IMR-90 (cell line): ENCODE measurements around the gene METAP2. TPM values are rescaled to one million over a fixed set of nuclear protein-coding genes. Genes with fewer than 3 reads are reported as not detected.

Experiments
- ATAC-seq: fragments of 200-7000 bp; cut with Tn5 transposase; 2 replicates; pipeline ENCODE4 v1.9.1; 2020; ENCODE audit warnings: low read depth, mild to moderate bottlenecking, moderate library complexity
- BruUV-seq: library from RNA; stranded (reverse); fragments of 400-500 nt; replicated peaks from 2 replicates; lab custom pipeline; 2021; lab: Mats Ljungman, UMichigan
- CTCF ChIA-PET: fragments of 300-600 bp; formaldehyde crosslinking; extraction: SDS; loops from one replicate; lab custom pipeline; 2021; ENCODE audit warnings: antibody characterized with exemption; lab: Yijun Ruan, JAX
- POLR2A ChIA-PET: fragments of 300-600 bp; sonication (Branson Sonifier 250); formaldehyde crosslinking; loops from one replicate; lab custom pipeline; 2022; ENCODE audit warnings: antibody characterized with exemption; ENCODE audit not compliant: unreplicated experiment; lab: Charles Lee
- DNase-seq: peaks from one replicate; pipeline ENCODE4 v3.0.0; 2013
- H2AFZ ChIP-seq: replicated peaks from 2 replicates; pipeline ENCODE3; 2013; ENCODE audit warnings: low read length, mild to moderate bottlenecking; ENCODE audit not compliant: poor library complexity
- H2AK5ac ChIP-seq: 2 replicates; pipeline ENCODE4 v1.6.1; 2013; ENCODE audit warnings: low read depth, low read length, inconsistent platforms
- H2AK9ac ChIP-seq: replicated peaks from 2 replicates; pipeline ENCODE3; 2013; ENCODE audit warnings: mild to moderate bottlenecking, low read depth, low read length, moderate library complexity; ENCODE audit not compliant: poor library complexity
- H2BK120ac ChIP-seq: 2 replicates; pipeline ENCODE4 v1.6.1; 2013; ENCODE audit warnings: low read depth, low read length, inconsistent platforms
- H2BK15ac ChIP-seq: 3 replicates; pipeline ENCODE4 v1.6.1; 2013; ENCODE audit warnings: low read depth, low read length, inconsistent platforms
- H2BK20ac ChIP-seq: 2 replicates; pipeline ENCODE4 v1.6.1; 2013; ENCODE audit warnings: low read depth, mild to moderate bottlenecking, inconsistent platforms, low read length, moderate library complexity
- H2BK5ac ChIP-seq: 2 replicates; pipeline ENCODE4 v1.6.1; 2013; ENCODE audit warnings: mild to moderate bottlenecking, low read depth, low read length, inconsistent platforms; ENCODE audit not compliant: poor library complexity, severe bottlenecking
- H3K14ac ChIP-seq: replicated peaks from 2 replicates; pipeline ENCODE4 v1.6.1; 2013; ENCODE audit warnings: low read depth, low read length, inconsistent platforms
- H3K18ac ChIP-seq: 2 replicates; pipeline ENCODE4 v1.6.1; 2013; ENCODE audit warnings: low read depth, low read length, control low read depth
- H3K23ac ChIP-seq: 2 replicates; pipeline ENCODE4 v1.6.1; 2013; ENCODE audit warnings: low read depth, low read length, inconsistent platforms
- H3K27ac ChIP-seq: 2 replicates; pipeline ENCODE4 v1.5.1; 2013; ENCODE audit warnings: mild to moderate bottlenecking, control low read depth, low read length; ENCODE audit not compliant: insufficient read depth
- H3K27me3 ChIP-seq: 2 replicates; pipeline ENCODE4 v1.6.1; 2013; ENCODE audit warnings: low read length; ENCODE audit not compliant: control insufficient read depth, insufficient read depth
- H3K36me3 ChIP-seq: 2 replicates; pipeline ENCODE4 v1.6.1; 2013; ENCODE audit warnings: low read length, mixed read lengths; ENCODE audit not compliant: control insufficient read depth, insufficient read depth
- H3K4ac ChIP-seq: 2 replicates; pipeline ENCODE4 v1.6.1; 2013; ENCODE audit warnings: low read depth, low read length, inconsistent platforms
- H3K4me1 ChIP-seq: 2 replicates; pipeline ENCODE4 v1.6.1; 2013; ENCODE audit warnings: low read length, mixed read lengths; ENCODE audit not compliant: control insufficient read depth, insufficient read depth
- H3K4me2 ChIP-seq: 2 replicates; pipeline ENCODE4 v1.6.1; 2013; ENCODE audit warnings: low read depth, mild to moderate bottlenecking, control low read depth, low read length, moderate library complexity
- H3K4me3 ChIP-seq: 2 replicates; pipeline ENCODE4 v1.5.1; 2013; ENCODE audit warnings: low read depth, mild to moderate bottlenecking, control low read depth, low read length, moderate library complexity; ENCODE audit not compliant: insufficient read depth
- H3K56ac ChIP-seq: 2 replicates; pipeline ENCODE4 v1.6.1; 2013; ENCODE audit warnings: low read length, inconsistent platforms; ENCODE audit not compliant: insufficient read depth; ENCODE audit errors: extremely low read depth
- H3K79me1 ChIP-seq, 2 experiments: 2 replicates each; pipeline ENCODE4 v1.6.1; 2013; ENCODE audit warnings: low read length in 2 of 2, inconsistent platforms in 1 of 2, low read depth in 1 of 2
- H3K9ac ChIP-seq: 2 replicates; pipeline ENCODE4 v1.6.1; 2013; ENCODE audit warnings: low read depth, low read length, control low read depth
- H3K9me1 ChIP-seq: 2 replicates; pipeline ENCODE4 v1.6.1; 2013; ENCODE audit warnings: low read length, inconsistent platforms; ENCODE audit not compliant: insufficient read depth
- H3K9me3 ChIP-seq: 2 replicates; pipeline ENCODE4 v1.6.1; 2013; ENCODE audit warnings: low read length; ENCODE audit not compliant: control insufficient read depth, insufficient read depth
- H4K20me1 ChIP-seq: 2 replicates; pipeline ENCODE4 v1.6.1; 2013; ENCODE audit warnings: low read length, inconsistent platforms; ENCODE audit not compliant: insufficient read depth
- H4K5ac ChIP-seq: 2 replicates; pipeline ENCODE4 v1.6.1; 2013; ENCODE audit warnings: mild to moderate bottlenecking, low read depth, low read length, control low read depth
- H4K8ac ChIP-seq, 2 experiments: 2 replicates each; pipeline ENCODE4 v1.6.1; 2013; ENCODE audit warnings: low read depth in 2 of 2, low read length in 2 of 2, control low read depth in 1 of 2, inconsistent platforms in 1 of 2
- H4K91ac ChIP-seq: 2 replicates; pipeline ENCODE4 v1.6.1; 2013; ENCODE audit warnings: low read depth, low read length, inconsistent platforms; ENCODE audit not compliant: insufficient read depth
- CEBPB ChIP-seq: IDR thresholded peaks from 2 replicates; pipeline ENCODE4 v1.6.1; 2012; ENCODE audit warnings: low read depth, low read length, improper control_type of control experiment
- CHD1 ChIP-seq: IDR thresholded peaks from 2 replicates; pipeline ENCODE4 v1.6.1; 2012; ENCODE audit warnings: low read depth, low read length, improper control_type of control experiment
- CTCF ChIP-seq: conservative IDR thresholded peaks from 2 replicates; pipeline ENCODE4 v1.5.1; 2012; ENCODE audit warnings: mild to moderate bottlenecking, low read depth, low read length, improper control_type of control experiment
- FOS ChIP-seq: fragments of 150-350 bp; IDR thresholded peaks from 2 replicates; pipeline ENCODE4 v1.6.1; 2016; ENCODE audit warnings: low read depth, low read length
- MAFK ChIP-seq: IDR thresholded peaks from 2 replicates; pipeline ENCODE4 v1.6.1; 2012; ENCODE audit warnings: low read depth, low read length, improper control_type of control experiment
- MAZ ChIP-seq: IDR thresholded peaks from 2 replicates; pipeline ENCODE4 v1.6.1; 2012; ENCODE audit warnings: low read depth, mild to moderate bottlenecking, low read length, improper control_type of control experiment, moderate library complexity, borderline replicate concordance
- MXI1 ChIP-seq: IDR thresholded peaks from 2 replicates; pipeline ENCODE4 v1.6.1; 2012; ENCODE audit warnings: low read depth, mild to moderate bottlenecking, low read length, moderate library complexity, borderline replicate concordance
- NFE2L2 ChIP-seq: fragments of 150-350 bp; IDR thresholded peaks from 2 replicates; pipeline ENCODE4 v1.6.1; 2016; ENCODE audit warnings: low read depth, mild to moderate bottlenecking, low read length
- RAD21 ChIP-seq: IDR thresholded peaks from 2 replicates; pipeline ENCODE4 v1.6.1; 2012; ENCODE audit warnings: low read length, improper control_type of control experiment
- RCOR1 ChIP-seq: IDR thresholded peaks from 2 replicates; pipeline ENCODE4 v1.6.1; 2012; ENCODE audit warnings: mild to moderate bottlenecking, low read length, improper control_type of control experiment; ENCODE audit not compliant: insufficient replicate concordance
- SMC3 ChIP-seq: fragments of 150-350 bp; IDR thresholded peaks from 2 replicates; pipeline ENCODE4 v1.6.1; 2016; ENCODE audit warnings: low read depth, mild to moderate bottlenecking, antibody characterized with exemption, low read length, moderate library complexity
- WGBS, 2 experiments: methylation state at CpG; one replicate each; pipeline versions ENCODE4 v1.1.5 to v1.1.7; 2013; ENCODE audit warnings: missing lambda C conversion rate in 2 of 2; ENCODE audit not compliant: insufficient read length in 1 of 2; ENCODE audit errors: extremely low coverage in 2 of 2; 5-methylcytosine and 5-hydroxymethylcytosine counted together
- dilution Hi-C: fragments of 300-500 bp; cut with HindIII; formaldehyde crosslinking; loops from one replicate; pipeline ENCODE4 v1.14.3; 2018; ENCODE audit warnings: low sequenced_read_pairs; ENCODE audit not compliant: unreplicated experiment
- in situ Hi-C: fragments of 300-500 bp; cut with MboI; formaldehyde crosslinking; loops from 3 replicates; pipeline ENCODE4 v1.14.3; 2019; ENCODE audit warnings: low sequenced_read_pairs, inconsistent platforms, mixed read lengths
- intact Hi-C: fragments of 100-400 bp; cut with micrococcal nuclease; formaldehyde crosslinking; loops from 2 replicates; pipeline ENCODE4 v1.10.0; 2022
- polyA plus RNA-seq, 3 experiments: library from polyadenylated mRNA; depleted of rRNA; stranded (reverse); fragments of >200 nt; gene quantifications; 2 replicates each; pipeline ENCODE4 v1.2.3, GENCODE V29; 2012; ENCODE audit warnings: low replicate concordance in 1 of 3
- total RNA-seq: library from RNA; depleted of rRNA; stranded (reverse); fragments of >200 nt; gene quantifications from 2 replicates; pipeline ENCODE4 v1.2.3, GENCODE V29; 2012

Gene METAP2
- total and polyA plus RNA-seq, 2 of the 4 experiments (the other 2 are of a cell fraction), result 62.5 to 72.9 TPM

DNA sequence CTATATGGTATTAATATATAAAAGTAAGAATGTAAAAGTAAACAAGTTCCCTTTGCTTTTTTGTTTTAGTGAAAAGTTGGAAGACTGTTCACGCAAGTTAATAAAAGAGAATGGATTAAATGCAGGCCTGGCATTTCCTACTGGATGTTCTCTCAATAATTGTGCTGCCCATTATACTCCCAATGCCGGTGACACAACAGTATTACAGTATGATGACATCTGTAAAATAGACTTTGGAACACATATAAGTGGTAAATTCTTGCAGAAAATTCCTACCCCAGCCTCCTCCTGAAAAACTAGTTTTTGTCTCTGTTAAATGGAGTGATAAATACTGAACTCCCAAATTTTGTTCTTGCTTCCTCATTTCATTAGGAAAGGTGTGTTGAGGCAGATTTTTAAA is 20.9 kb downstream of the METAP2 start:
- DNase-seq (no peak), ATAC-seq (no peak)
- H3K9me1 ChIP-seq, result no peaks in the 10 kb centered on the region
- H4K91ac ChIP-seq, result no peak overlapping the region
- H4K8ac ChIP-seq, result no peak overlapping the region
- no TSS peak for BruUV-seq
- dilution Hi-C loops, result no loop called here
- no peak overlapping the region for H2AK9ac ChIP-seq
- no peak overlapping the region for H2BK15ac ChIP-seq
- no peak overlapping the region for H3K14ac ChIP-seq
- H3K36me3 ChIP-seq, result peaks cover 40% of the 10 kb centered on the region
- H3K4me1 ChIP-seq, result no peaks in the 10 kb centered on the region
- no peak overlapping the region for H3K4me3 ChIP-seq
- H3K23ac ChIP-seq, result no peak overlapping the region
- H2BK20ac ChIP-seq, result no peak overlapping the region
- no peak overlapping the region for H2BK120ac ChIP-seq
- no peak overlapping the region for H4K5ac ChIP-seq
- POLR2A ChIA-PET, result no interaction called here
- TF ChIP-seq RCOR1, result no peak
- no peak for TF ChIP-seq CHD1
- TF ChIP-seq CTCF, result no peak
- TF ChIP-seq FOS, result no peak
- TF ChIP-seq MAFK, result no peak
- no peak for TF ChIP-seq RAD21
- no peak for TF ChIP-seq MXI1
- TF ChIP-seq MAZ, result no peak
- TF ChIP-seq CEBPB, result no peak
- TF ChIP-seq NFE2L2, result no peak
- no peak for TF ChIP-seq SMC3
- H3K18ac ChIP-seq, result no peak overlapping the region
- WGBS, 2 experiments, result no CpG with 5 or more reads among the region's 2 CpGs
- in situ Hi-C loops, result no loop called here
- no peak overlapping the region for H2AFZ ChIP-seq
- no peak overlapping the region for H3K4me2 ChIP-seq
- H3K9ac ChIP-seq, result no peak overlapping the region
- no peak overlapping the region for H3K4ac ChIP-seq
- H3K79me1 ChIP-seq, result peaks cover 27 to 28% of the 10 kb centered on the region in 2 experiments
- CTCF ChIA-PET, result no interaction called here
- H3K27me3 ChIP-seq, result no peaks in the 10 kb centered on the region
- H3K9me3 ChIP-seq, result peaks cover 6% of the 10 kb centered on the region; the same call in 1 of the 2 replicates
- H2BK5ac ChIP-seq, result no peak overlapping the region
- H4K20me1 ChIP-seq, result peaks cover 8% of the 10 kb centered on the region; the same call in 1 of the 2 replicates
- no peak overlapping the region for H2AK5ac ChIP-seq
- no peak overlapping the region for H3K56ac ChIP-seq
- intact Hi-C loops, result no loop called here
- H3K27ac ChIP-seq, result no peak overlapping the region
